Amygdala (tissue), 56 donors: ENCODE results near the gene MYO3A.

Experiments used
- DNase-seq, 56 donors: peaks; one replicate each; lab custom pipeline; 2025; lab: John Stamatoyannopoulos, UW

Gene MYO3A

GRCh38 chr10:26213157-26213800 is 279.2 kb downstream of the MYO3A start:
- DNase-seq, result no peak

GRCh38 chr10:26214004-26214403 is 280.0 kb downstream of the MYO3A start:
- no peak for DNase-seq

GRCh38 chr10:26214551-26215395 is 280.7 kb downstream of the MYO3A start:
- no peak for DNase-seq

- no peak for DNase-seq
These were observed 281.4 kb downstream of the MYO3A start for GRCh38 chr10:26215396-26215934.

- DNase-seq, result peak in 11 of 56 donors; percentile 9 to 32 (median 16)
These were observed 282.0 kb downstream of the MYO3A start for GRCh38 chr10:26215935-26216584.

- no peak for DNase-seq
These were observed 282.8 kb downstream of the MYO3A start, which contains the start of gene GAD2 for GRCh38 chr10:26216585-26217395. GAD2 (plus strand) TSS chr10:26216774; CDS start chr10:26216810, 36 bp downstream.

GRCh38 chr10:26217396-26218086 is 283.5 kb downstream of the MYO3A start:
- DNase-seq, result no peak

GRCh38 chr10:26219676-26220075 is 285.6 kb downstream of the MYO3A start:
- no peak for DNase-seq

- DNase-seq, result no peak
These were observed 286.9 kb downstream of the MYO3A start for GRCh38 chr10:26220901-26221300.

- DNase-seq, result no peak
These were observed 287.5 kb downstream of the MYO3A start for GRCh38 chr10:26221541-26221940.

- no peak for DNase-seq
These were observed 288.5 kb downstream of the MYO3A start for GRCh38 chr10:26222563-26222962.

- no peak for DNase-seq
These were observed 291.3 kb downstream of the MYO3A start for GRCh38 chr10:26225322-26225721.

- DNase-seq, result no peak
These were observed 293.8 kb downstream of the MYO3A start for GRCh38 chr10:26227786-26228185.

- DNase-seq, result no peak
These were observed 298.1 kb downstream of the MYO3A start for GRCh38 chr10:26232174-26232573.

GRCh38 chr10:26235761-26236160 is 301.7 kb downstream of the MYO3A start:
- no peak for DNase-seq

GRCh38 chr10:26238378-26238777 is 304.3 kb downstream of the MYO3A start:
- DNase-seq, result no peak

GRCh38 chr10:26242706-26243350 is 308.8 kb downstream of the MYO3A start:
- DNase-seq, result no peak

GRCh38 chr10:26243351-26243720 is 309.3 kb downstream of the MYO3A start:
- no peak for DNase-seq

GRCh38 chr10:26249681-26250080 is 315.7 kb downstream of the MYO3A start:
- DNase-seq, result no peak
